HG02798 (cell line): Measurements from ENCODE around the gene TLE6.
"Not testable (repeated sequence)": the region's sequence is repeated elsewhere in the genome, so short reads cannot be mapped to it uniquely, and the experiment has no call there.

Experiments used
- ATAC-seq: cut with Tn5 transposase; IDR thresholded peaks from one replicate; pipeline ENCODE4 v1.9.1; 2021; ENCODE audit warnings: mild to moderate bottlenecking; ENCODE audit not compliant: unreplicated experiment, poor library complexity

Gene TLE6

DNA sequence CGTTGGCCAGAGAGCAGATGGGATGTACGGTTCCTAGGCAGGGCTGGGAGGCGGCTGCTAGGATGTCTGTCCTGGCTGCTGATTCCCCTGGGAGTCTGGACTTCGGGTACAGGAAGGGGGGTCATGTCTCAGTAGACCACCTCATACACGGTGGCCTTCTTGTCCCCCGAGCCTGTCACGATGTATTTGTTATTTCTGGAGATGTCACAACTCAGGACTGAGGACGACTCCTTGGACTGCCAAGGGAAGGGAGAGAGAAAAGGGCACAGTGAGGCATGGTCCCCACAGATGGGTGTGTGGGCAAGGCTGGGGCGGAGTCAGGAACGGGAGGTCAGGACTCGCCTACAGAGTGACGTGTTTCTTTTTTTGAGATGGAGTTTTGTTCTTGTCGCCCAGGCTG is 20.4 kb downstream of the TLE6 start:
- ATAC-seq: no peak

DNA sequence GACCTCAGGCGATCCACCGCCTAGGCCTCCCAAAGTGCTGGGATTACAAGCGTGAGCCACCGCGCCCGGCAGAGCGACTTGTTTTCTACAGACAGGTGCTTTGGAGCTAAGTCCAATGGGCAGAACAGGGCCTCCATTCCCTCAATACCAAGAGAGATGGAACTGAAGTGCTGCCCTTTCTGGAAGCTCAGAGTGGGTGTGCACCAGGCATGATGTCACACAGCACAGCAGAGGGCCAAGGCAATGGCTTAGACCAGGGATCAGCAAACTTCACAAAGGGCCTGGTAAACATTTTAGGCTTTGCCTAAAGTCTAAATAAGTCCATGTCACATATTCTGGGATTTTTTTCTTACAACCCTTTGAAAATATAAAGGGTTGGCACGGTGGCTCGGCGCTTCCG is 21.3 kb downstream of the TLE6 start:
- no peak for ATAC-seq

DNA sequence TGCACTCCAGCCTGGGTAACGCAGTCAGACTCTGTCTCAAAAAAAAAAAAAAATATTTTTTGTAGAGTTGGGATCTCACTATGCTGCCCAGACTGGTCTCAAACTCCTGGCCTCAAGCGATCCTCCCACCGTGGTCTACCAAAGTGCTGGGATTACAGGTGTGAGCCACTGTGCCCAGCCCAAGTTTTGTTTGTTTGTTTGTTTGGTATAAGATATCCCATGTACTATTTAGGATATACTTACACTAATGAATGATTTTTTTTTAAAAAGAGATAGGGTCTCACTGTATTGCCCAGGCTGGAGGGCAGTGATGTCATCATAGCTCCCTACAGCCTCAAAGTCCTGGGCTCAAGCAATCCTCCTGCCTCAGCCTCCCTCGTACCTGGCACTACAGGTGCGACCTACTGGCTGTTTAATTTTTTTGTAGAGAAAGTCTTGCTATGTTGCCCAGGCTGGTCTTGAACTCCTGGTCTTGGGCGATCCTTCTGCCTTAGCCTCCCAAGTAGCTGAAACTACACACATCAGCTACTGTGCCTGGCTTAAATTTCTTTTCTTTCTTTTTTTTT is 24.0 kb downstream of the TLE6 start:
- no peak for ATAC-seq

DNA sequence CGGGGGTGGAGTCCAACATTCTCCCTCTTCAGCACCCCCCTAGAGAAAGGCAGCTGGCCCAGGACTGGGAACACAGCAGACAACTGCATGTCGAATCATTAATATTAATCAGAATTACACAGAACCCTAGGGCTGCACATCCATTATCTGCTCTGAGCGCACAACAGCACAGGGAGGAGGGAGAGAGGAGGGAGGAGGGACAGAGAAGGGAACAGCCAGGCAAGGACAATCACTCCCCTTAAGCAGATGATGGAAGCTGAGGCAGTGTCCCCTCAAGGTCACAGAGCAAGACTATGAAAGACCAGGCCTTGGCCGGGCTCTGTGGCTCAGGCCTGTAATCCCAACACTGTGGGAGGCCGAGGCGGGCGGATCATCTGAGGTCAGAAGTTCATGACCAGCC is 25.7 kb downstream of the TLE6 start:
- no peak for ATAC-seq

DNA sequence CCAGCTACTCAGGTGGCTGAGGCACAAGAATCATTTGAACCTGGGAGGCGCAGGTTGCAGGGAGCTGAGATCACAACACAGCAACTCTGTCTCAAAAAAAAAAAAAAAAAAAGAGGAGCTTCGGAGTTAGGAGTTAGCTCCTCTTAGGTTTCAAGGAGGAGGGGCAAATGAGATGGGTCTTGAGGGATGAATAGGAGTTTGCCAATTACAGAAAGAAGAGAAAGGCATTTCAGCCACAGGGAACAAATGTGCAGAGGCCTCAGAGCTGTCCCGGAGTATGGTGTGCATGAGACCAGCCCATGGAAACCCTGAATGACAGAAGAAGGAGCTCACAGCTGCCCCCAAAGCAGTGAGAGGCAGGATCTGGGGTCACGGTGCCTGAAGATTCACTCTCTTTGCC is 27.2 kb downstream of the TLE6 start:
- ATAC-seq: no peak

DNA sequence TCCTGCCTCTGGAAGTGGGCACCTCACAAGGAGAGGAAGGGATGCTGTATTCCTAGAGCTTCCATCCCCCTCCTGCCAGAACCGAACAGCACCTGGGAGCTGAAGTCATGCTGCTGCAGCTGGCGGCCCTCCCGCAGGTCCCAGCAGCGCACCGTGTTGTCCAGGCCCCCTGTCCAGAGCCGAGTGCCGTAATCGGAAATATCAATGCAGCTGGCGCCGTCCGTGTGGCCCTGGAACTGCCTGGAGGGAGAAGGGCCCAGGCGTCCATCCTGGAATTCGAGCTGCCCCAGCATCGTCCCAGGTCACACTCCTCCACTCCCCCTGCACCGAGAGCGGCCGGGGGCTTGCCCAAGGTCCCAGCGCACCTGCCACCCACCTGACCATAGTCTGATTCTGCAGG is 28.0 kb downstream of the TLE6 start:
- ATAC-seq: no peak

DNA sequence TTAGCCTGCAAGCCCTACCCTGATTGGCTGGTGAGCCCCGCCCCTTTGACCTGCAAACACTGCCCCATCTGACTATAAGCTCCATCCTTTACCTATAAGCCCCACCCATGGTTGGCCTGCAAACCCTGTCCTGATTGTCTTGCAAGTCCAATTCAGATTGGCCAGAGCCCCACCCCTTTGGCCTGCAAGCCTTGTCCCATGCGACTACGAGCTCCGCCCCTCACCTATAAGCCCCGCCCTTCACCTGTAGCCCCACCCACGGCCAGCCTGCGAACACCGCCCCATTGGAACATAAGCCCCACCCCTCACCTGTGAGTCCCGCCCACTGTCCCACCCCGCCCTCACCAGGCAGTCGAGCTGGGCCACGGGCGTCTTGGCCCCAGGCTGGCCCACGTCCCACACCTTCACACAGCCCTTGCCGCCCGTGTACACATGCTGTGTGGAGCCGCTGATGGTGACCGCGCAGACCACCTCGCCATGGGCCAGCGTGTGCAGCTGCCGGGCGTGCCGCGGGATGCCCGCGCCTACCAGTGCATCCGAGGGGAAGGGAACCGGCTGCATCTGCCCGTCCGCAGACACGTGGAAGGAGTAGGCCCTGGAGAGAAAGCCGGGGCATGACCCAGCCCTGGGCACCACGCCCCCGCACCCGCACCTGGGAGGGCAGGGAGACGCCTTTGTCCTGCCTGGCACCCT is 28.9 kb downstream of the TLE6 start:
- no peak for ATAC-seq

DNA sequence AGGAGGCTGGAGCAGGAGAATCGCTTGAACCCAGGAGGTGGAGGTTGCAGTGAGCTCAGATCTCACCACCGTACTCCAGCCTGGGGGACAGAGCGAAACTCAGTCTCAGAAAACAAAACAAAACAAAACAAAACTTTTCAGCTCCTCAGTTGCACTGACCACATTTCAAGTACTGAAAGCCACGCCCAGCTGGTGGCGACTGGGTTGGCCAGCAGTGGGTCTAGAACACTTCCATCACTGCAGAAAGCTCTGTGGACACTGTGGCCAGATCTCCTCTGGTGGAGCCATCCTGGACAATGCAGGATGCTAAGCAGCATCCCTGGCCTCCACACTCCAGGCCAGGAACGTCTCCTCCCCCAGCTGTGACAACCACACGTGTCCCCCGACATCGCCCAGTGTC is 30.6 kb downstream of the TLE6 start:
- ATAC-seq: no peak

DNA sequence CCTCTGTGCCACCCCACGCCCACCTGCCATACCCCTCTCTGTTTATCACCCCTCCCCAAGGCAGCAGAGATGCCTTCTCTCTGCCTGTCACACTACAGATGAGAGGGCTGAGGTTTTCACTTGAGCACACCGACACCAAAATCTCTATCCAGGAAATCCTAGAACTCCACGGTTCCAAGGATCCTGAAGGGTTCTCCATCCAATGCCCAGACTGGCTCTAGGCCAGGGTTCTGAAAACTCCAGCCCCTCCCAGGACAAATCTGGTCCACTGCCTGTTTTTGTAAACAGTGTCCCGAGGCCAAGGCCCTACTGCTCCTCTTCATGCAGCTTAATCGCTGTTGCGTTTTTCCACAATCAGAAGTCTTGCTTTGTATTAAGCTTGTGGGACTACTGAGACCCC is 31.6 kb downstream of the TLE6 start:
- no peak for ATAC-seq

DNA sequence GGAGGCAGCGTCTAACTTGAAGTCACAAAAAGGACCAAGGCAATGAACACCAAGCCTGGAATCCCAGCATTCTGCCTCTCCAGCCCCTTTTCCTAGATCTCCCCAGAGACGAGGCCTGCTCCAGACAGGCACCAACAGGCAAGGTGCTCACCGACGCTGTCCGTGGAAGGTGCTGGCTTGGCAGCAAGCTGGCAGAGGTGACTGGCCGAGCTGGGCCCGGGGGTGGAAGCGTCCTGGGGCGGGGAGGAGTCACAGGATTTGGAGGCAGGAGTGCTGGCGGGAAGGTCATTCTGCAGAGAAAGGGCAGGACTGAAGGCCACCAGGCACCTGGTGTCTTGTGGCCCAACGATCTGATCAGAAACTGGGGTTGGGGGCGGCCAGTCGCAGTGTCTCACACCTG is 33.5 kb downstream of the TLE6 start:
- no peak for ATAC-seq

DNA sequence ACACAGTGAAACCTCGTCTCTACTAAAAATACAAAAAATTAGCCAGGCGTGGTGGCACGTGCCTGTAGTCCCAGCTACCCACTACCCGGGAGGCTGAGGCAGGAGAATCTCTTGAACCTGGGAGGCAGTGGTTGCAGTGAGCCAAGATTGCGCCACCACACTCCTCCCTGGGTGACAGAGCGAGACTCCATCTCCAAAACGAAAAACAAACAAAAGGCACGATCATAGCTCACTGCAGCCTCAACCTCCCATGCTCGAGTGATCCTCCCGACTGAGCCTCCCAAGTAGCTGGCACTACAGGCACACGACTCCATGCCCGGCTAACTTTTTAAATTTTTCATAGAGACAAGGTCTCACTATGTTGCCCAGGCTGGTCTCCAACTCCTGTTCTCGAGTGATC is 34.7 kb downstream of the TLE6 start:
- not testable (repeated sequence) for ATAC-seq

DNA sequence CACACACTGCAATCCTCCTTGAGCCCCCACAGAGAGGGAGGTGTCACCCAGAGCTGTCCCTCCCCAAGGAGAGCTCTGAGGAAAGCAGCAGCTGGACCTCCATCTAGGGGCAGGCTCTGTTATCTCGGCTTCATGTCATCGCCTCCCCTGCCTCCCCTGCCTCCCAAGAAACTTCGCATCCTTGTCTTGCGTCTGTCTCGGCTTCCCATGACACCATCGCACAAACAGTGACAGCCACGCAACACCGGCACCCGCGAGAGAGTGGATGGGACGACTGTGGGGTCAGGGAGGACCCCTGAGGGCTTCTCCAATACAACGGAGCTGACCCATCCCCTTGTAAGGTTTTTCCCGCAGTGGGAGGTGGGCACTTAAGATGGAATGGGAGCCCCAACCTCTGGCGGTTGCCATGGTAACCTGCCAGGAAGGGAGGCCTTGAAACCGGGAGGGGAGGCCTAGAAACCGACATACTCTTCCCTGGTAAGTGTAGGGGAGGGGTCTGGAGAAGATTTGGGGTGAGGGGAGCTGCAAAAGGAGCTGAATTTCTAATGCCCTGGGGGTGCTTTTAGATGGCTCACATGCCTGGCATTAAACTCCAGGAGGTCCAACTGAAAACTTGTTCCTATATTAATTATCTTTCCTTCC is 35.4 kb downstream of the TLE6 start:
- no peak for ATAC-seq

DNA sequence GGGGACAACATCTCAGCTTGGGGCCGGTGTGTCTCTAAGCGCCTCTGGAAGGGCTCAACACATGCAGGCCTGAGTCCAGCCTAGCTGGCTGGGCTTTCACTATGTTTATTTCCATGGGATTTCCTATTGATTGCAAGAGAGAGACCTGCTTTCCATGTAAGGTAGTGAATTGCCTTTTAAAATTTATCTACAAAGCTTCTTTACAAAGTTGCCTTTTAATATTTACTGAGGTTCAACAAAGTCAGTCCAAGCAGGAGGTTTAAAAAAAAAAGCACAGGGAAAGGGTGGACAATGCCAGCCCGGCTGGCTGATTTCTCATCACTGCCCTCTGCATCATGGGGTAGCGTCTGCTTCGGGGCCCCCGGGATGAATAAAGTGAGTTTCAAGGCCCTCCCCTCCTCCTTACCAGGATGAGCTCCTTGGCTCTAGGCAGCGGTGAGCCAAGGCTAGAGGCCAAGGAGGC is 35.9 kb downstream of the TLE6 start:
- ATAC-seq: no peak

DNA sequence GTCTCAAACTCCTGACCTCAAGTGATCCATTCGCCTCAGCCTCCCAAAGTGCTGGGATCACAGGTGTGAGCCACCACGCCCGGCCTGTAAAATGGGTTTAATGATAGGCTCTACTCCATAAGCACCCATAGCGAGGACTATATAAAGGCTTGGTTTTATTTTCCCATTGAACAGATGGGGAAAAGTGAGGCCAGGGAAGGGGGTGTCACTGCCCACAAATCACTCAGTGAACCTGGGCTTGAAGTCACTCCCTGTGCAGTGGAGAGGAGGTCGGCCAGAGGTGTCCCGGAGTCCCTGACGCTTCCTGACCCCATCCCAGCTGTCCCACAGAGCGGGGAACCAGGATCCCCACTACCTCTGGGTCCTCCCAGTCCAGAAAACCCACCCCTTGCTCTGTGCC is 36.8 kb downstream of the TLE6 start:
- ATAC-seq: no peak

DNA sequence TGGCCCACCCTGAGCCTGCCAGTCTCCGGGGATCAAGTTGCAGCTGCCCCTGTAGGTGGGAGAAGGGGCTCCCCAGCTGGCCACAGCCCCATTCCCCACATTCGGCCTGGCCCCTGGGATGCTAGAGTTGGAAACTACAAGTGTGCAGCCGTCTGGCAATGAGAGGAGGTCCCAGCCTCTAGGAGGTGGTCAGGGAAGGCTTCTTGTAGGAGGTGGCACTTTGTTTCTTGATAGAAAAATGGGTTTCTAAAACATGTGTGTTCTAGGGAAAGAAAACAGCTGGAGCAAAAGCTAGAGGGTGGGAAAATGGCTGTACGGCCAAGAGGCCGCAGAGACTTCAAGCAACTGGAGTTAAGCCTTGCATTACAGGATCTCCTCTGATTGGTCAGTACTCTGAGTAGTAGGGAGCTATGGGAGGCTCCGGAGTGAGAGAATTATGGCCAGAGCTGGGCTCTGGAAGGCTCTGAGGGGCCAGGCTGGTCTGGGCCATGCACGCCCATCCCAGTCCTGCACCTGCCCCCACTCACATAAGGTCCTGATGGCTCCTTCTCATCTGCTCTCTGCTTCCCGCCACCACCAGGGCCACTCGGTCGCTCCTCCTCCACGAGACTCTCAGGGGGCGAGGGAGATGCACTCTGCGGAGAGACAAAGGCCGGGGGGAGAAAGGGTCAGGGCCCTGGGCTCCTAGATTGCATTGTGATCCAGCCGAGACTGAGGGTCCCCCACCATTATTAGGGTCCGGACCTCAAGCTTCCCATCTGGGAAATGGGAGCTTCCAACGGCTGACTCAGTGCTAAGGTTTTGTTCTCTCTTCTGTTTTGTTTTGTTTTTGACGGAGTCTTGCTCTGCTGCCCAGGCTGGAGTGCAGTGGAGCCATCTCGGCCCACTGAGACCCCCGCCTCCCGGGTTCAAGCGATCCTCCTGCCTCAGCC is 38.0 kb downstream of the TLE6 start:
- ATAC-seq: no peak

DNA sequence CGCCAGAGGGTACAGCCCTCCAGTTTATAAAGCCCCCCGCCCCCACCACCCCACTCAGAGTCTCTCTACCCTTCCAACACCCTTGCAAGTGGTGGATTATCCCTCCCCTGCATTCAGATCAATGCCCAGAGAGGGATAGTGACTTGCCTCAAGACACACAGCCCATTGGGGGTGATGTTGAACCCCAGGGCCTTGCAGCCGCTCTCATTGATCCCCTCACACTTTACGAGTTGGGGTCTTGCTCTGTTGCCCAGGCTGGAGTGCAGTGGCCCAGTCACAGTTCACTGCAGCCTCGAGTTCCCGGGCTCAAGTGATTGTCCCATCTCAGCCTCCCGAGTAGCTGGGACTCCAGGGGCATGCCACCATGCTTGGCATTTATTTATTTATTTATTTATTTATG is 40.6 kb downstream of the TLE6 start:
- ATAC-seq: no peak

DNA sequence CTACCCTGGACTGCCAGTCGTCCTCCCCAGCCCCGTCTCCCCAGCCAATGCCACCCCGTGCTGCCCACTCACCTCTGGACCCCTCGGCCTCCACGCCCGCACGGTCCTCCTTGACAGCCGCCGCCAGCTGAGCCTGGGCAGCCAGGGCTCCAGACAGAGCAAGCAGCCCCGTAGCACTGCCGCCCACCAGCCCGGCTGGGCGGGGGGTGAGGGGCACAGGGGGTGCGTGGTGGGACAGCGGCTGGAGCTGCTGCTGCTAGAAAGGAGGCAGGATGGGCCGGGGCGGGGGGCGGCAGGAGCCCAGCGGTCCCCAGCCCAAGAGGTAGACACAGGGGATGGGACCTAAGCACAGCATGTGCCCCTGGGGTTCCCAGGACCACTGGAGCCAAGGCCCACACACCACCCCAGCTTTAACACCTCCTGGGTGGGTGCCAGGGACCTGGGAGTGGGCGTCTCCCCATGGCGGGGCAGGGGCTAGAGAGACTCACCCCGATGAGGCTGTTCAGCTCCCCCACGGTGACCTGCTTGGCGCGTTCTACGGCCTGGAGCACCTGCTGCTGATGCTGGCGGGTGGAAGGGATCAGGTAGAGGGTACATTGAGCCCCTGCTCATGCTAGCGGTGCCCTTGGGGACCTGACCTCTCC is 42.0 kb downstream of the TLE6 start:
- ATAC-seq: no peak

DNA sequence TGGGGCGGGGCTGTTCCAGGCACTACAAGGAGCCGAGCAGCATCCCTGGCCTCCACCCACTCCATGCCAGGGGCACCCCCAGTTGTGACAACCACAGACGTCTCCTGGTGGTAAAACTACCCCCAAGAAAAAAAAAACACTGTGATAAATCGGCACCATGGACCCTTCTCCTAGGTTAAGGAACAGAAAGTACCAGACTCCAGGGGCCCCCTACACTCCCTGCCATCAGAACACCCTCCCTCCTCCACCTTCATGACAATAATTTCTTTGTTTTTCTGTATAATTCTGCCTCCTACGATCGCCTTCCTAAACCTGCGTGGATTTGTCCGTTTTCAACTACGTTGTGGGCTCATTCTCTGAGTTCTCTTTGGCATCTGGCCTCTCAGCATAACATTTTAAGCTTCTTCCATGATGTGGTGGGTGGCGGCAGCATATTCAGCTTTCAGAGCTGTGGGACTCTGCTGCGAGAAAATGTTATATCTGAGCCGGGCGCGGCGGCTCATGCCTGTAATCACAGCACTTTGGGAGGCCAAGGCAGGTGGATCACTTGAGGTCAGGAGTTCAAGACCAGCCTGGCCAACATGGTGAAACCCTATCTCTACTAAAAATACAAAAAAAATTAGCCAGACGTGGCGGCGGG is 43.1 kb downstream of the TLE6 start:
- ATAC-seq: no peak

DNA sequence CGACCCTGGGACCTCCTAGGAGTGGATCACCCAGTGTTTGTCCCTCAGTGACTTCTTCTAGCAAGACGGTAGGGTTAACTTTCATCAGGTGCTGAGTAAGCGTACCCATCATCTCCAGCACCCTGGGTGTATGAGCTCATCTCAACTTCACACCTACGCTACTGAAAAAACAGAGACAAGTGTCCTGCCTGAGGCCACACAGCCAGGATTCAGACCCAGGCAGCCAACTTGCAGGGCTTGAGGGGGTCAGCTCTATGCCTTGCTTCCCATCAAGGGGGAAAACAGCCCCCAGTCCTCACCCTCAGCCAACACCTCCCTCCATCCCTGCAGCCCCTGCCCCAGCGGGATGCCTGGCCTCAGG is 47.1 kb downstream of the TLE6 start:
- ATAC-seq: no peak
